Endothelial cell (in vitro differentiated cells): ENCODE data around the gene MND1. TPM values are rescaled to one million over a fixed set of nuclear protein-coding genes. Genes with fewer than 3 reads are reported as not detected.
A peak's percentile ranks its signal among the peaks of the same experiment; 100 is the strongest.
"Not testable (repeated sequence)": the region's sequence is repeated elsewhere in the genome, so short reads cannot be mapped to it uniquely, and the experiment has no call there.

Experiments
- DNase-seq: peaks from one replicate; pipeline ENCODE4 v3.0.0; 2021; ENCODE audit warnings: low spot score
- H3K27ac Mint-ChIP-seq: one replicate; pipeline ENCODE4 v1.8.0; 2021; ENCODE audit warnings: mixed read lengths, inconsistent platforms; ENCODE audit not compliant: unreplicated experiment
- H3K27me3 Mint-ChIP-seq: one replicate; pipeline ENCODE4 v1.8.0; 2021; ENCODE audit warnings: mild to moderate bottlenecking, moderate library complexity, mixed read lengths, inconsistent platforms; ENCODE audit not compliant: unreplicated experiment
- H3K36me3 Mint-ChIP-seq: one replicate; pipeline ENCODE4 v1.8.0; 2021; ENCODE audit warnings: mild to moderate bottlenecking, low read depth, mixed read lengths, inconsistent platforms; ENCODE audit not compliant: unreplicated experiment
- H3K4me1 Mint-ChIP-seq: one replicate; pipeline ENCODE4 v1.8.0; 2021; ENCODE audit warnings: mild to moderate bottlenecking, mixed read lengths, inconsistent platforms; ENCODE audit not compliant: unreplicated experiment
- H3K4me3 Mint-ChIP-seq: one replicate; pipeline ENCODE4 v1.8.0; 2021; ENCODE audit warnings: mild to moderate bottlenecking, mixed read lengths, inconsistent platforms; ENCODE audit not compliant: unreplicated experiment
- H3K9me3 Mint-ChIP-seq: one replicate; pipeline ENCODE4 v1.8.0; 2021; ENCODE audit warnings: mixed read lengths, inconsistent platforms; ENCODE audit not compliant: unreplicated experiment
- CTCF ChIP-seq: fragments of 200-600 bp; sonication (generic); IDR thresholded peaks from one replicate; pipeline ENCODE4 v1.5.0; 2021; ENCODE audit warnings: antibody characterized with exemption; ENCODE audit not compliant: unreplicated experiment
- total RNA-seq: library from RNA; stranded (reverse); fragmentation: NEBNext Ultra II Directional; extraction: Animal tissue kit (Norgen Biotek cat#: 25700); gene quantifications from one replicate; pipeline ENCODE4 v1.2.1, GENCODE V29; 2021; ENCODE audit not compliant: unreplicated experiment

The MND1 gene
- total RNA-seq, 1 donor from 2014 or later = 5.5 TPM

- H3K4me1 Mint-ChIP-seq = peaks cover 9% of the 10 kb centered on the region
- H3K27me3 Mint-ChIP-seq = no peaks in the 10 kb centered on the region
- no peak for TF ChIP-seq CTCF
- H3K36me3 Mint-ChIP-seq = no peaks in the 10 kb centered on the region
- H3K27ac Mint-ChIP-seq = no peak overlapping the region
- no peak overlapping the region for H3K4me3 Mint-ChIP-seq
- H3K9me3 Mint-ChIP-seq = no peaks in the 10 kb centered on the region
- no peak for DNase-seq
These were observed 103.7 kb downstream of the MND1 start for GRCh38 chr4:153448003-153448731.

- no peak for DNase-seq
- TF ChIP-seq CTCF = no peak
- peaks cover 9% of the 10 kb centered on the region for H3K4me1 Mint-ChIP-seq
- H3K4me3 Mint-ChIP-seq = no peak overlapping the region
- H3K36me3 Mint-ChIP-seq = no peaks in the 10 kb centered on the region
- no peak overlapping the region for H3K27ac Mint-ChIP-seq
- H3K9me3 Mint-ChIP-seq = no peaks in the 10 kb centered on the region
- H3K27me3 Mint-ChIP-seq = no peaks in the 10 kb centered on the region
These were observed 104.8 kb downstream of the MND1 start for GRCh38 chr4:153449338-153449737.

GRCh38 chr4:153450544-153450917, 106.0 kb downstream of the MND1 start:
- Mint-ChIP-seq H3K36me3 (no peaks in the 10 kb centered on the region), H3K27me3 (no peaks in the 10 kb centered on the region), H3K4me1 (peaks cover 9% of the 10 kb centered on the region), H3K27ac (peak overlapping the region; percentile 49), H3K4me3 (no peak overlapping the region), H3K9me3 (no peaks in the 10 kb centered on the region)
- no peak for TF ChIP-seq CTCF
- DNase-seq = no peak

DNA sequence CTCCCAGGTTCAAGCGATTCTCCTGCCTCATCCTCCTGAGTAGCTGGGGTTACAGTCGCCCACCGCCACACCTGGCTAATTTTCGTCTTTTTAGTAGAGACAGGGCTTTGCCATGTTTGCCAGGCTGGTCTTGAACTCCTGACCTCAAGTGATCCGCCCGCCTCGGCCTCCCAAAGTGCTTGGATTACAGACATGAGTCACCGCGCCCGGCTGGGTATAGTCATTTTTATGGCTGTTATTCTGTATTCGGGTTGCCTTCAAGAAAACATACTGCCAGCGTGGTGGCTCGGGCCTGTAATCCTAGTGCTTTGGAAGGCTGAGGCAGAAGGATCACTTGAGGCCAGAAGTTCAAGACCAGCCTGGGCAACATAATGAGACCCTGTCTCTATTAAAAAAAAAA, 106.7 kb downstream of the MND1 start:
- H3K36me3 Mint-ChIP-seq = not testable (repeated sequence)

DNA sequence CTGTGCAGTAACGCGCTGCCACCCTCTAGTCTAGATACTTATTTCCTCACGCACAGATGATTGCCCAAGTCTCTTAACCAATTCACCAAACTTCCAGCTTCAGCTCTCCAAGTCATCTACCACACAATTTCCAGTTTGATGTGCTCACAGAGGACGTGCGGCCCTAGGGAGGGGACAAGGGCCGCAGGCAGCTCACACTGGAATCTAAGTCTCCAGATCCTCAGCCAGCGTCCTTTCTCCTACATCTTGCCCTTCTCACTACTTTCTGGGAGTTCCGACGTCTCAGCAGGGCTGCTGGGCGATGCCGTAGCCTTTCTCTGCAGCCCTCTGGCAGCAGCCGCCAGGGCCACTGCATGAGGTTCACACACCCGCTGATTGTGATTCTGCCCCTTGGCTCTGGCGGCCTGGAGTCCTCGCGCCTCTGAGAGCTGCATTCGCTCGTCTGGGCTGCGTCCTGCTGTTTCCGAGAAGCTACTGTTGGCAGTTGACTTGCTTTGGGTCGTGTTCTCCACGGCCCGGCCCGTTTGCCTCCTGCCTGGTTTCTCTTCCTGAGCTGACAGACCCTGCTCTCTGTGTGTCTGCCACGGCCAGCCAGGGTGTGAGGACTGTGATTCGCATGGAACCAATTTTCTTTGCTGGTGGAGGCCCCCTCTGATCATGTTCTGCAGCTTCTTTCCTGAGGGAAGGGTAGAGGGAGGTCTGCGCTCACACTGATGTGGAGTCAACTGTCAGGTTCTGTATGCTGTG, 107.6 kb downstream of the MND1 start:
- peaks cover 9% of the 10 kb centered on the region for H3K4me1 Mint-ChIP-seq
- H3K27ac Mint-ChIP-seq = no peak overlapping the region
- H3K9me3 Mint-ChIP-seq = no peaks in the 10 kb centered on the region
- no peak for TF ChIP-seq CTCF
- no peak overlapping the region for H3K4me3 Mint-ChIP-seq
- no peak for DNase-seq
- H3K36me3 Mint-ChIP-seq = no peaks in the 10 kb centered on the region
- no peaks in the 10 kb centered on the region for H3K27me3 Mint-ChIP-seq

More for the DNA sequence above, 106.7 kb downstream of the MND1 start:
- not testable (repeated sequence) for H3K27ac Mint-ChIP-seq, H3K4me1 Mint-ChIP-seq, H3K27me3 Mint-ChIP-seq, DNase-seq, H3K9me3 Mint-ChIP-seq, H3K4me3 Mint-ChIP-seq
